DND-41 (cell line): Measurements from ENCODE around the gene PMEPA1.

ENCODE experiments used
- ATAC-seq: fragments of 200-7000 bp; cut with Tn5 transposase; 3 replicates; pipeline ENCODE4 v1.9.1; 2021; ENCODE audit warnings: low read depth; ENCODE audit not compliant: insufficient read depth
- DNase-seq: peaks from one replicate; pipeline ENCODE4 v3.0.0-alpha.2; 2020
- H2AFZ ChIP-seq: 2 replicates; pipeline ENCODE4 v1.6.0; 2012; ENCODE audit warnings: low read depth, low read length
- H3K27ac ChIP-seq: 2 replicates; pipeline ENCODE4 v1.5.1; 2012; ENCODE audit warnings: low read length, inconsistent platforms
- H3K27me3 ChIP-seq: fragments of 200-600 bp; sonication (generic); 2 replicates; pipeline ENCODE4 v1.6.0; 2012; ENCODE audit warnings: low read length, mild to moderate bottlenecking, inconsistent platforms; ENCODE audit not compliant: insufficient read depth, poor library complexity
- H3K36me3 ChIP-seq: 2 replicates; pipeline ENCODE4 v1.5.1; 2012; ENCODE audit warnings: low read length, inconsistent platforms; ENCODE audit not compliant: insufficient read depth
- H3K4me1 ChIP-seq: 2 replicates; pipeline ENCODE4 v1.5.1; 2012; ENCODE audit warnings: mild to moderate bottlenecking, low read length; ENCODE audit not compliant: insufficient read depth
- H3K4me2 ChIP-seq: 2 replicates; pipeline ENCODE4 v1.6.0; 2012; ENCODE audit warnings: mild to moderate bottlenecking, moderate library complexity, low read length, inconsistent platforms; ENCODE audit not compliant: insufficient read depth
- H3K4me3 ChIP-seq, 2 experiments: fragments of 200-600 bp in 1 of 2; shearing (Covaris generic) in 1 of 2; 2 replicates each; pipeline ENCODE4 v1.5.1; 2012 to 2016; ENCODE audit warnings: inconsistent platforms in 2 of 2, low read length in 2 of 2, mild to moderate bottlenecking in 2 of 2, low read depth in 1 of 2, moderate library complexity in 1 of 2
- H3K79me2 ChIP-seq: 2 replicates; pipeline ENCODE4 v1.6.0; 2012; ENCODE audit warnings: low read length, inconsistent platforms; ENCODE audit not compliant: insufficient read depth
- H3K9ac ChIP-seq: 2 replicates; pipeline ENCODE4 v1.6.0; 2012; ENCODE audit warnings: low read depth, mild to moderate bottlenecking, inconsistent platforms, low read length, moderate library complexity
- H3K9me3 ChIP-seq: 2 replicates; pipeline ENCODE4 v1.5.1; 2012; ENCODE audit warnings: low read length, moderate library complexity, mild to moderate bottlenecking, inconsistent platforms; ENCODE audit not compliant: insufficient read depth, severe bottlenecking
- H4K20me1 ChIP-seq: 2 replicates; pipeline ENCODE4 v1.6.0; 2012; ENCODE audit warnings: low read length; ENCODE audit not compliant: insufficient read depth
- CTCF ChIP-seq: IDR thresholded peaks from 2 replicates; pipeline ENCODE4 v1.5.1; 2012; ENCODE audit warnings: borderline replicate concordance, low read length, moderate library complexity, mild to moderate bottlenecking; ENCODE audit not compliant: poor library complexity, severe bottlenecking; ENCODE audit errors: extremely low read depth
- EZH2 ChIP-seq: IDR thresholded peaks from 3 replicates; pipeline ENCODE4 v1.6.1; 2012; ENCODE audit warnings: borderline replicate concordance, low read depth, mild to moderate bottlenecking, moderate library complexity, low read length, inconsistent platforms; ENCODE audit not compliant: severe bottlenecking

PMEPA1 gene

GRCh38 chr20:57738053-57738452 lies 28.2 kb upstream of the PMEPA1 start:
- H3K4me2 ChIP-seq = no peak overlapping the region
- H3K36me3 ChIP-seq = no peaks in the 10 kb centered on the region
- H2AFZ ChIP-seq = no peak overlapping the region
- TF ChIP-seq EZH2 = no peak
- no peak for TF ChIP-seq CTCF
- H3K4me1 ChIP-seq = no peaks in the 10 kb centered on the region
- DNase-seq (no peak), ATAC-seq (no peak)
- no peaks in the 10 kb centered on the region for H3K79me2 ChIP-seq
- H3K9ac ChIP-seq = no peak overlapping the region
- peaks cover 4% of the 10 kb centered on the region; the same call in 1 of the 2 replicates for H4K20me1 ChIP-seq
- no peaks in the 10 kb centered on the region for H3K9me3 ChIP-seq
- H3K4me3 ChIP-seq = no peak overlapping the region
- H3K27ac ChIP-seq = no peak overlapping the region
- H3K27me3 ChIP-seq = peaks cover 10% of the 10 kb centered on the region

GRCh38 chr20:57737349-57737748 lies 27.5 kb upstream of the PMEPA1 start:
- no peak overlapping the region for H3K27ac ChIP-seq
- H3K4me2 ChIP-seq = no peak overlapping the region
- no peak overlapping the region for H3K4me3 ChIP-seq
- ATAC-seq (no peak), DNase-seq (no peak)
- H3K9ac ChIP-seq = no peak overlapping the region
- no peaks in the 10 kb centered on the region for H3K4me1 ChIP-seq
- H4K20me1 ChIP-seq = peaks cover 4% of the 10 kb centered on the region; the same call in 1 of the 2 replicates
- H3K79me2 ChIP-seq = no peaks in the 10 kb centered on the region
- TF ChIP-seq CTCF = no peak
- TF ChIP-seq EZH2 = no peak
- no peak overlapping the region for H2AFZ ChIP-seq
- peaks cover 6% of the 10 kb centered on the region for H3K27me3 ChIP-seq
- no peaks in the 10 kb centered on the region for H3K36me3 ChIP-seq
- no peaks in the 10 kb centered on the region for H3K9me3 ChIP-seq

GRCh38 chr20:57736738-57737347 lies 27.0 kb upstream of the PMEPA1 start:
- Histone ChIP-seq H4K20me1 (peaks cover 4% of the 10 kb centered on the region; the same call in 1 of the 2 replicates), H3K9ac (no peak overlapping the region), H2AFZ (no peak overlapping the region), H3K36me3 (no peaks in the 10 kb centered on the region), H3K27ac (no peak overlapping the region), H3K4me1 (no peaks in the 10 kb centered on the region), H3K4me2 (no peak overlapping the region), H3K27me3 (peaks cover 3% of the 10 kb centered on the region), H3K9me3 (no peaks in the 10 kb centered on the region), H3K79me2 (no peaks in the 10 kb centered on the region), H3K4me3 (no peak overlapping the region)
- ATAC-seq (no peak), DNase-seq (no peak)
- TF ChIP-seq CTCF (no peak), EZH2 (no peak)
